HCT116 (cell line): ENCODE data around the gene MAPKAPK5. TPM values are rescaled to one million over a fixed set of nuclear protein-coding genes. Genes with fewer than 3 reads are reported as not detected.

Source experiments
- ATAC-seq: fragments of 200-7000 bp; cut with Tn5 transposase; 2 replicates; pipeline ENCODE4 v1.9.1; 2020; ENCODE audit warnings: mild to moderate bottlenecking, moderate library complexity
- BruUV-seq: library from RNA; stranded (reverse); fragments of 400-500 nt; replicated peaks from 2 replicates; lab custom pipeline; 2021; lab: Mats Ljungman, UMichigan
- CTCF ChIA-PET: fragments of 300-600 bp; sonication (Branson Sonifier 250); formaldehyde crosslinking; loops from one replicate; lab custom pipeline; 2021; ENCODE audit warnings: antibody characterized with exemption; lab: Charles Lee
- POLR2A ChIA-PET: fragments of 300-600, 350-600 bp; sonication (Branson Sonifier 250); formaldehyde crosslinking; loops from one replicate; lab custom pipeline; 2021; ENCODE audit warnings: antibody characterized with exemption; lab: Charles Lee
- RAD21 ChIA-PET, 2 experiments: fragments of 300-600 bp; sonication (Branson Sonifier 250); formaldehyde crosslinking; loops; one replicate each; lab custom pipeline; 2023; ENCODE audit warnings: low total read pairs in 2 of 2; ENCODE audit not compliant: uncharacterized antibody in 2 of 2, unreplicated experiment in 2 of 2, low non-redundant PET in 1 of 2; lab: Charles Lee
- DNase-seq: peaks from one replicate; pipeline ENCODE4 v3.0.0-alpha.2; 2010; ENCODE audit warnings: low read depth, low spot score
- H2AFZ ChIP-seq: fragments of 200-600 bp; shearing (Covaris generic), sonication (generic); 2 replicates; pipeline ENCODE4 v1.6.1; 2017; ENCODE audit warnings: low read depth, mixed run types, mixed read lengths, antibody characterized with exemption, low read length; ENCODE audit not compliant: poor library complexity, severe bottlenecking
- H3K27ac ChIP-seq: 2 replicates; pipeline ENCODE4 v1.5.1; 2012; ENCODE audit warnings: low read depth, low read length
- H3K27me3 ChIP-seq: fragments of 200-600 bp; sonication (generic); 2 replicates; pipeline ENCODE4 v1.6.1; 2016; ENCODE audit warnings: mixed run types, low read length, mixed read lengths; ENCODE audit not compliant: insufficient read depth
- H3K36me3 ChIP-seq, 2 experiments: fragments of 200-500 bp in 1 of 2; fragments of 200-600 bp in 1 of 2; sonication (Bioruptor generic) in 1 of 2; sonication (generic) in 1 of 2; 2 replicates each; pipeline versions ENCODE4 v1.5.1 to v1.6.1; 2014 to 2016; ENCODE audit warnings: low read length in 2 of 2, inconsistent platforms in 1 of 2, mixed read lengths in 1 of 2, mixed run types in 1 of 2; ENCODE audit not compliant: insufficient read depth in 2 of 2, control insufficient read depth in 1 of 2
- H3K4me1 ChIP-seq, 2 experiments: fragments of 200-600 bp in 1 of 2; sonication (generic) in 1 of 2; 2 replicates each; pipeline versions ENCODE4 v1.5.1 to v1.6.1; 2012 to 2017; ENCODE audit warnings: low read length in 2 of 2, inconsistent platforms in 1 of 2, mild to moderate bottlenecking in 1 of 2, mixed read lengths in 1 of 2, mixed run types in 1 of 2, moderate library complexity in 1 of 2; ENCODE audit not compliant: insufficient read depth in 2 of 2, control insufficient read depth in 1 of 2
- H3K4me2 ChIP-seq: fragments of 200-600 bp; sonication (generic); 2 replicates; pipeline ENCODE4 v1.6.1; 2017; ENCODE audit warnings: mixed run types, low read length, mixed read lengths
- H3K4me3 ChIP-seq, 2 experiments: fragments of 200-600 bp in 1 of 2; sonication (generic) in 1 of 2; replicated peaks in 1 of 2; 2 replicates each; pipeline ENCODE4 v1.5.1; 2011 to 2016; ENCODE audit warnings: low read length in 2 of 2, control low read depth in 1 of 2, low read depth in 1 of 2, mild to moderate bottlenecking in 1 of 2, mixed read lengths in 1 of 2, mixed run types in 1 of 2
- H3K79me2 ChIP-seq: fragments of 200-600 bp; sonication (generic); 2 replicates; pipeline ENCODE4 v1.6.1; 2017; ENCODE audit warnings: mild to moderate bottlenecking, mixed run types, low read length, moderate library complexity, mixed read lengths; ENCODE audit not compliant: insufficient read depth
- H3K9ac ChIP-seq: fragments of 200-600 bp; sonication (generic); 2 replicates; pipeline ENCODE4 v1.6.1; 2016; ENCODE audit warnings: low read length, mixed read lengths
- H3K9me2 ChIP-seq: fragments of 200-600 bp; sonication (generic), shearing (Covaris generic); 2 replicates; pipeline ENCODE4 v1.6.1; 2017; ENCODE audit warnings: mixed run types, mild to moderate bottlenecking, moderate library complexity; ENCODE audit not compliant: insufficient read depth
- H3K9me3 ChIP-seq, 2 experiments: fragments of 200-500 bp in 1 of 2; fragments of 200-600 bp in 1 of 2; sonication (Bioruptor generic) in 1 of 2; sonication (generic) in 1 of 2; 2 replicates each; pipeline ENCODE4 v1.6.1; 2014 to 2017; ENCODE audit warnings: low read length in 2 of 2, mixed read lengths in 2 of 2, inconsistent platforms in 1 of 2, low read depth in 1 of 2, mild to moderate bottlenecking in 1 of 2, mixed run types in 1 of 2, moderate library complexity in 1 of 2; ENCODE audit not compliant: control insufficient read depth in 1 of 2, insufficient read depth in 1 of 2
- H4K20me1 ChIP-seq: fragments of 200-600 bp; sonication (generic), shearing (Covaris generic); 2 replicates; pipeline ENCODE4 v1.6.1; 2017; ENCODE audit warnings: mixed run types, mild to moderate bottlenecking, moderate library complexity; ENCODE audit not compliant: insufficient read depth
- CTCF ChIP-seq, 3 experiments: fragments of 200-600 bp in 1 of 3; sonication (generic) in 1 of 3; IDR thresholded peaks in 2 of 3; conservative IDR thresholded peaks in 1 of 3; 2 replicates each; pipeline ENCODE4 v1.5.1; 2012 to 2017; ENCODE audit warnings: low read depth in 2 of 3, low read length in 2 of 3, antibody characterized with exemption in 1 of 3, borderline replicate concordance in 1 of 3, control low read depth in 1 of 3, mild to moderate bottlenecking in 1 of 3, mixed read lengths in 1 of 3, mixed run types in 1 of 3, moderate library complexity in 1 of 3; ENCODE audit not compliant: insufficient read depth in 1 of 3
- EGR1 ChIP-seq: IDR thresholded peaks from 2 replicates; pipeline ENCODE4 v1.6.1; 2012; ENCODE audit warnings: low read depth
- ELF1 ChIP-seq: IDR thresholded peaks from 2 replicates; pipeline ENCODE4 v1.6.1; 2012; ENCODE audit warnings: low read depth, borderline replicate concordance
- EZH2 ChIP-seq: fragments of 200-600 bp; sonication (generic); IDR thresholded peaks from 2 replicates; pipeline ENCODE4 v1.6.1; 2017; ENCODE audit warnings: antibody characterized with exemption, mixed run types
- EZH2phosphoT487 ChIP-seq: fragments of 200-600 bp; IDR thresholded peaks from 2 replicates; pipeline ENCODE4 v1.6.1; 2018; ENCODE audit warnings: antibody characterized with exemption, borderline replicate concordance
- JUND ChIP-seq: IDR thresholded peaks from 2 replicates; pipeline ENCODE4 v1.6.1; 2012
- POLR2A ChIP-seq: IDR thresholded peaks from 2 replicates; pipeline ENCODE4 v1.7.0; 2011; ENCODE audit warnings: borderline replicate concordance; ENCODE audit not compliant: insufficient read depth, insufficient read length; ENCODE audit errors: extremely low read depth
- POLR2AphosphoS5 ChIP-seq: IDR thresholded peaks from 2 replicates; pipeline ENCODE4 v1.6.1; 2011; ENCODE audit warnings: mild to moderate bottlenecking, low read depth, low read length, moderate library complexity
- RAD21 ChIP-seq: IDR thresholded peaks from 2 replicates; pipeline ENCODE4 v1.6.1; 2012; ENCODE audit warnings: low read depth, mild to moderate bottlenecking
- REST ChIP-seq: IDR thresholded peaks from 2 replicates; pipeline ENCODE4 v1.6.1; 2012; ENCODE audit warnings: low read depth
- SIN3A ChIP-seq: IDR thresholded peaks from 2 replicates; pipeline ENCODE4 v1.6.1; 2012; ENCODE audit warnings: low read depth
- SP1 ChIP-seq: IDR thresholded peaks from 2 replicates; pipeline ENCODE4 v1.6.1; 2012; ENCODE audit warnings: low read depth
- YY1 ChIP-seq: IDR thresholded peaks from 2 replicates; pipeline ENCODE4 v1.6.1; 2011; ENCODE audit warnings: low read length, low read depth, moderate library complexity, mild to moderate bottlenecking; ENCODE audit not compliant: insufficient replicate concordance; ENCODE audit errors: extremely low read depth
- ZBTB33 ChIP-seq: IDR thresholded peaks from 2 replicates; pipeline ENCODE4 v1.6.1; 2011; ENCODE audit warnings: mild to moderate bottlenecking, low read length, moderate library complexity; ENCODE audit not compliant: insufficient replicate concordance; ENCODE audit errors: extremely low read depth
- ZFX ChIP-seq: fragments of 450-650 bp; IDR thresholded peaks from 2 replicates; pipeline ENCODE4 v1.6.1; 2017
- ZNF274 ChIP-seq: fragments of 200-500 bp; sonication (Bioruptor generic); IDR thresholded peaks from 2 replicates; pipeline ENCODE4 v1.6.1; 2014; ENCODE audit warnings: mild to moderate bottlenecking, low read depth, low read length, inconsistent platforms
- intact Hi-C: fragments of 100-400 bp; cut with micrococcal nuclease; formaldehyde crosslinking; loops from 2 replicates; pipeline ENCODE4 v1.10.0; 2022
- total RNA-seq: library from RNA; stranded (reverse); gene quantifications from one replicate; pipeline ENCODE4 v1.2.1, GENCODE V29; 2021; ENCODE audit not compliant: unreplicated experiment

The MAPKAPK5 gene
- total RNA-seq, 1 experiment from 2014 or later = 57.9 TPM

GRCh38 chr12:111893287-111893686, 51.3 kb downstream of the MAPKAPK5 start:
- H3K36me3 ChIP-seq = peaks cover 27% of the 10 kb centered on the region in 2 experiments
- no peak overlapping the region for H2AFZ ChIP-seq
- ATAC-seq (no peak), DNase-seq (no peak)
- ChIA-PET CTCF (interaction anchor here (0.6 kb wide), 1 partner anchor 52 kb away, joined by 3 read pairs; no protein-coding TSS in a partner anchor), RAD21 (no interaction called here), POLR2A (no interaction called here)
- TF ChIP-seq SP1 (no peak), JUND (no peak), ZBTB33 (no peak), POLR2AphosphoS5 (no peak), CTCF (IDR thresholded peaks at IDR 0.05 in 2 of 3, conservative IDR thresholded peaks at IDR 0.05 in 1 of 3; ENCODE audit: borderline replicate concordance in 1 of 3, insufficient read depth in 1 of 3, low read depth in 2 of 3, low read length in 2 of 3) (no peak), EZH2 (no peak), ELF1 (no peak), EZH2phosphoT487 (no peak), SIN3A (no peak), RAD21 (no peak), ZFX (no peak), YY1 (no peak), REST (no peak), POLR2A (no peak), EGR1 (no peak), ZNF274 (no peak)
- BruUV-seq = no TSS peak
- intact Hi-C loops = no loop called here
- no peak overlapping the region for H3K4me2 ChIP-seq
- H3K4me1 ChIP-seq = no peaks in the 10 kb centered on the region
- no peak overlapping the region for H3K9ac ChIP-seq
- H3K27me3 ChIP-seq = no peaks in the 10 kb centered on the region
- no peaks in the 10 kb centered on the region for H3K79me2 ChIP-seq
- no peaks in the 10 kb centered on the region for H3K9me3 ChIP-seq
- H3K4me3 ChIP-seq = no peak overlapping the region
- H3K9me2 ChIP-seq = no peaks in the 10 kb centered on the region
- H3K27ac ChIP-seq = no peak overlapping the region
- peaks cover 3% of the 10 kb centered on the region; the same call in 1 of the 2 replicates for H4K20me1 ChIP-seq
